Smooth muscle cell (in vitro differentiated cells): Measurements from ENCODE around the gene NPAS3. TPM values are rescaled to one million over a fixed set of nuclear protein-coding genes. Genes with fewer than 3 reads are reported as not detected.

ENCODE experiments used
- DNase-seq: peaks from one replicate; lab custom pipeline; 2025; ENCODE audit not compliant: unreplicated experiment; lab: John Stamatoyannopoulos, UW
- H2AFZ ChIP-seq: fragments of 200-600 bp; sonication (generic); 2 replicates; pipeline ENCODE4 v1.6.0; 2016; ENCODE audit warnings: antibody characterized with exemption, low read depth, mild to moderate bottlenecking
- H3F3A ChIP-seq: fragments of 200-600 bp; sonication (generic); 2 replicates; pipeline ENCODE4 v1.6.0; 2017; ENCODE audit warnings: antibody characterized with exemption, low read depth
- H3K27ac ChIP-seq: fragments of 200-600 bp; sonication (generic); 2 replicates; pipeline ENCODE4 v1.5.1; 2016; ENCODE audit warnings: low read depth, mild to moderate bottlenecking
- H3K27me3 ChIP-seq: fragments of 200-600 bp; sonication (generic); 2 replicates; pipeline ENCODE4 v1.6.1; 2016; ENCODE audit warnings: low read depth, mild to moderate bottlenecking
- H3K36me3 ChIP-seq: fragments of 200-600 bp; sonication (generic); 2 replicates; pipeline ENCODE4 v1.5.1; 2016; ENCODE audit warnings: low read depth
- H3K4me1 ChIP-seq: fragments of 200-600 bp; sonication (generic); 2 replicates; pipeline ENCODE4 v1.5.1; 2016; ENCODE audit warnings: low read depth
- H3K4me2 ChIP-seq: fragments of 200-600 bp; sonication (generic); 2 replicates; pipeline ENCODE4 v1.6.0; 2016; ENCODE audit warnings: mild to moderate bottlenecking
- H3K4me3 ChIP-seq: fragments of 200-600 bp; sonication (generic); 2 replicates; pipeline ENCODE4 v1.5.1; 2016; ENCODE audit warnings: mild to moderate bottlenecking
- H3K79me2 ChIP-seq: fragments of 200-600 bp; sonication (generic); 2 replicates; pipeline ENCODE4 v1.6.0; 2016; ENCODE audit warnings: low read depth, mild to moderate bottlenecking
- H3K9ac ChIP-seq: fragments of 200-600 bp; sonication (generic); 2 replicates; pipeline ENCODE4 v1.6.0; 2016; ENCODE audit warnings: low read depth
- H3K9me3 ChIP-seq: fragments of 200-600 bp; sonication (generic); replicated peaks from 2 replicates; pipeline ENCODE4 v1.5.1; 2016; ENCODE audit warnings: low read depth
- H4K20me1 ChIP-seq: fragments of 200-600 bp; sonication (generic); 2 replicates; pipeline ENCODE4 v1.6.0; 2016; ENCODE audit warnings: low read depth
- CTCF ChIP-seq: fragments of 200-600 bp; sonication (generic); IDR thresholded peaks from 2 replicates; pipeline ENCODE4 v1.5.1; 2017; ENCODE audit warnings: borderline replicate concordance, mild to moderate bottlenecking, antibody characterized with exemption; ENCODE audit not compliant: insufficient read depth, poor library complexity, severe bottlenecking
- WGBS: methylation state at CpG from one replicate; pipeline ENCODE4 v1.1.7; 2016; ENCODE audit warnings: low lambda C conversion rate; 5-methylcytosine and 5-hydroxymethylcytosine counted together
- polyA plus RNA-seq: library from polyadenylated mRNA; unstranded; fragments of >200 nt; fragmentation: Nextera tagmentation; extraction: Ambion mirVana; gene quantifications from 2 replicates; pipeline ENCODE4 v1.2.1, GENCODE V29; 2016
- total RNA-seq: library from RNA; depleted of rRNA; stranded (reverse); fragments of >200 nt; gene quantifications from 2 replicates; pipeline ENCODE4 v1.2.3, GENCODE V29; 2014

Gene NPAS3
- total and polyA plus RNA-seq, 2 experiments from 2014 or later: 0.79 to 2.0 TPM

- Histone ChIP-seq H3K9me3 (no peaks in the 10 kb centered on the region), H4K20me1 (no peaks in the 10 kb centered on the region), H3K4me3 (no peak overlapping the region), H3K27ac (no peak overlapping the region), H3K9ac (no peak overlapping the region), H3K27me3 (no peaks in the 10 kb centered on the region), H2AFZ (no peak overlapping the region), H3F3A (no peaks in the 10 kb centered on the region), H3K4me2 (no peak overlapping the region), H3K4me1 (peaks cover 11% of the 10 kb centered on the region), H3K36me3 (no peaks in the 10 kb centered on the region), H3K79me2 (no peaks in the 10 kb centered on the region)
- TF ChIP-seq CTCF: no peak
- DNase-seq: no peak
- 92% methylated on average over 2 of the region's 2 CpGs for WGBS
Observed at GRCh38 chr14:33545696-33546095, 607.0 kb downstream of the NPAS3 start.

GRCh38 chr14:33548606-33549005 lies 609.9 kb downstream of the NPAS3 start:
- DNase-seq: no peak
- Histone ChIP-seq H3K27me3 (no peaks in the 10 kb centered on the region), H3K79me2 (no peaks in the 10 kb centered on the region), H4K20me1 (no peaks in the 10 kb centered on the region), H3K9ac (no peak overlapping the region), H3K27ac (no peak overlapping the region), H3F3A (no peaks in the 10 kb centered on the region), H3K36me3 (no peaks in the 10 kb centered on the region), H3K4me1 (peaks cover 25% of the 10 kb centered on the region), H3K4me2 (no peak overlapping the region), H2AFZ (no peak overlapping the region), H3K4me3 (no peak overlapping the region), H3K9me3 (no peaks in the 10 kb centered on the region)
- 91% methylated on average over 1 of the region's 1 CpG for WGBS
- no peak for TF ChIP-seq CTCF

GRCh38 chr14:33551963-33552362 lies 613.3 kb downstream of the NPAS3 start:
- 49% methylated on average over 3 of the region's 3 CpGs for WGBS

More at GRCh38 chr14:33551963-33552362, 613.3 kb downstream of the NPAS3 start:
- H3K79me2 ChIP-seq: no peaks in the 10 kb centered on the region
- no peaks in the 10 kb centered on the region for H4K20me1 ChIP-seq
- TF ChIP-seq CTCF: no peak
- H3K4me1 ChIP-seq: peaks cover 34% of the 10 kb centered on the region
- no peaks in the 10 kb centered on the region for H3K36me3 ChIP-seq
- H3K27me3 ChIP-seq: no peaks in the 10 kb centered on the region
- no peak overlapping the region for H3K27ac ChIP-seq
- no peak overlapping the region for H3K4me3 ChIP-seq
- H3K9me3 ChIP-seq: no peaks in the 10 kb centered on the region
- no peak overlapping the region for H2AFZ ChIP-seq
- no peak overlapping the region for H3K4me2 ChIP-seq
- no peaks in the 10 kb centered on the region for H3F3A ChIP-seq
- H3K9ac ChIP-seq: no peak overlapping the region
- no peak for DNase-seq
